ENCODE measurements around the gene AUH.

- TF ChIP-seq GATA3 (IDR thresholded peaks at IDR 0.05; ENCODE audit: low read depth, low read length): no peak
- TF ChIP-seq GATA2 (IDR thresholded peaks at IDR 0.05; ENCODE audit: low read depth, low read length): no peak
Measured at GRCh38 chr9:91191411-91192380, 170.0 kb downstream of the AUH start.
